GM21825 (cell line): ENCODE data around the gene LRP1B.

Experiments used
- ATAC-seq: cut with Tn5 transposase; IDR thresholded peaks from one replicate; pipeline ENCODE4 v1.9.1; 2021; ENCODE audit warnings: mild to moderate bottlenecking, moderate library complexity; ENCODE audit not compliant: unreplicated experiment

The LRP1B gene

DNA sequence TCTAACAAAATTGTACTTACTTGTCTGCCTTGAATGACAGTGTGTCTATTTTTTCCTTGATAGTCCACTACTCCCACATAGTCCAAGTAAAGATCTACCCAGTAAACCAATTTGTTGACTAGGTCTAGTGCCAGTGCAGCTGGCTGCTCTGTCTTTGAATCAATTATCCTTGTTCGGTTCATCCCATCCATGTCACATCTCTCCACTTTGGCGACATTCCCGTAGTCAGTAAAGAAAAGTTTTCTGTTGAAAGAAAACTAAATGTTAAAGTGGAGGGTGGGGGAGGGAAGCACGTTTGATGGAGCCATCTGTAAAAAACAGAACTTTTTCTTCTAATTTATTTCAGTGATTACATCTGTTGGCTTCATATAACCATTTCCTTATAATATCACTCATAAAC lies 1068.8 kb downstream of the LRP1B start:
- no peak for ATAC-seq

DNA sequence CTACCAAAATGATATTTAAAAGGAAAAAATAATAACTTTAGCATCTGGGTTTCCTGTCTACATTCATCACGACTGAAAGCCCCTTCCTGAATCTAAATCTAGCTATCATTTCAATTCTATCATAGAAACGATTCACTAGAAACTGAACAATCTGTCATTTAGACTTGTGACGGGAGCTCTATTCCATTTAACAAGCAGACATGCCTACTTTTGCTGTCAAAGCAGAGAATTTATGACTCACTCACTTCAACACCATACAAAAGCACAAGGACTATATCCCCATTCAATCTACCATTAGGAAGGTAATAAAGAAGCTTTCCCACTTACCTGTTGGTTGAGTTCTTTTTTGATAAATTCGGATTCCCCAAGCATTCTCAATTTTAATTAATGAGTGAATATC lies 1072.3 kb downstream of the LRP1B start:
- no peak for ATAC-seq

DNA sequence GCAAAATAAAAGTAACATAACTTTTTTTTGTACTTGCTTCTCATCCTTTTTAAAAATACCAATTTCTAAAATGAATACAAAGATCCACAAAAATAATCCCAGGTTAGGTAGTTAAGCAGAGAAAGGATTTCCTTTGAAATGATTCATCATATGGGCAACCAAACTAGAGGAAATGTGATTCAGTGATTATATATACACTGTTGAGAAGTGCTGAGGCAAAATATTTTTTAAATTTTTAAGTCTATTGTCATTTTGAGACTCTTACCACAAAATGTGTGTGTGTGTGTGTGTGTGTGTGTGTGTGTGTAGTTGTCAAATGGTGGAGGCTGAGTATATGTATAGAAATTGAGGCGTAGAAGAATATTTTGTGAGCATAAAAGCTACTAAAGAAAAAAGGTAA lies 1075.3 kb downstream of the LRP1B start:
- ATAC-seq = no peak

DNA sequence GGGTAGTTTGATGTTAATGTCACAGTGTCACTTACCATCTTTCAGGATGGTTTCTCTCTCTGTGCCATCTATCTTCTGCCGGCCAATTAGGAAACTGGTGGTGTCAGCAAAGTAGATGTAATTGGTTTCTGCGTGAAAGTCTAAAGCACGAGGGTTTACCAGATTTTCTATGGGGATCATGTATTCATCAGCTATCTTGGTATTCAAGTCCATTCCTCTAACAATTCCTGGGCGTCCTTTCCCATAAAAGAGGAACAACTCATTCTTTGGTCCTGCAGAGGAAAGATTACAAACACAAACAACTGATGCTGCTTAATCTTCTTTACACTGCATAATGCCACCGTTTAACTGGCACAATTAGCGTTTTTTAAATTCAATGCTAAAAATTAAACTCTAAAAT lies 1081.9 kb downstream of the LRP1B start:
- no peak for ATAC-seq

DNA sequence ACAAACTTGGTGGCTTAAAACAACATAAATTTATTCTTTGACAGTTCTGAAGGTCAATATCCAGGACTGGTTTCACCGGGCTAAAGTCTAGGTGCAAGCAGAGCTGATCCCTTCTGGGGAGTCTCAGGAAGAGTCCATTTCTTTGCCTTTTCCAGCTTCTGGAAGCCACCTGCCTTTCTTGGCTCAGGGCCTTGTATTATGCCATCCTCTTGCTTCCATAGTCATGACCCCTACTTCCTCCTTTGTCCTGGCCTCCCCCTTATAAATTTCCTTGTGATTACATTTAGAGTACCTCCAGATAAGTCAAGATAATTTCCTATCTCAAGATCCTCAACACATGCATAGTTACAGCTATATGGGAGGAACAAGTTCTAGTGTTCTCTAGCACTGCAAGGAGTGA lies 1089.5 kb downstream of the LRP1B start:
- ATAC-seq = no peak

DNA sequence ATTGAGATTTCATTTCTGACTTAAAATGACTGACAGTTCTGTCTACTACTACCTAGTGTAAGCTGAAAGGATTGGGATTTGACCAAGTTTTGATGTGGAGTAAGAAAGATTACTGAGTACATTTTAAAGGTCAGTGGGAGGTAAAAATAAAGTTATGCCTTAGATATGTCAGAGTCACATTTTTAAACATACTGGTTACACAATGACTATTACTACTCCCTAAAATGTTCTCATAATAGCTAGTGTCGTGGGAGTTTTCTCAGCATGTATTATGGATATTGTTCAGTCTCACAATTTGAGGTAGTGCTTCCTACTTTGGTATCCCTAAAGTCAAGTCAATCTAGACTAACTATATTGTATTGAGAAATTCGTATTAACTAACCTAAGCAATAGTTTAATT lies 1092.5 kb downstream of the LRP1B start:
- ATAC-seq = no peak

DNA sequence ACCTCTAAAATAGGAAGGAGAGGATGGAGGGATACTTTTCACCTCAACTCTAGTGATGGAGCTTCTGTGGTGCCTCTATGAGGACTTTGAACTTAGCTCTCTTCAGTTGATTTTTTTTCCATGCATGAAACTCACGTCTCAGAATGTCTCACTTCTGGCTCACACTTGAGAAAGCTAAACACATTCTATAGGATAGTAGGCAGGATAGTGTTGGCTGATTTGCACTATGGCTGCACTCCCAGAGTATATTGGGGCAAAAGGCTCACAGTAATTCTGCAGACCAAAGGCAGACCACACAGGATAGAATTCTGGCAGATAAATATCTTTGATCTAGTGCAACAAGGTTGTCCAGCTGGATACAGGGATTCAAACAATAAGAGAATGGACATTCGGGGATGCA lies 1093.5 kb downstream of the LRP1B start:
- ATAC-seq = no peak

DNA sequence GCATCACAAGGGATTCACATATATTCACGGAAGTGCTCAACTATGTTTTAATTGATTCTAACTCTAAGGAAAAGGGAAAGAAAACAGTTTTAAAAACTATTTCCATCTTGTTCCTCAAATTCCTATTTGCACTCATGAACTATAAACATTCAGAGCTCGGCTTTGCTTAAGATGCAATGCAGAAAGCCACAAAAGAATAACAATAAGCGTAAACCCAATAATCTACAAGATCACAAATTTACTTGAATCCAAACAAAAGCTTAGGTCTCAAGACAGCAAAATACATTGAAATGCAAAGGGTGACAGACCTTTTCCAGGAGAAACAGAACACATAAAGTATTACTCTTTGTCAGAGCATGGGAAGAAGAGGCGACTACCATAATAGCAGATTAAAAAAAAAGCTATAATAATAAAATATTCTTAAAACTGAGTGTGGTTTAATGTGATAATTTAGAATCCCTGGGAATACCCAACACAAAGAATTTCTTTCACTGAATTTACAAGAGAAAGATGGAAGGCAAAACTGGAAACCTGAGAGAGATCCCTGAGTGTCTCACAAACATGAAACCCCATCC lies 1094.9 kb downstream of the LRP1B start:
- no peak for ATAC-seq

DNA sequence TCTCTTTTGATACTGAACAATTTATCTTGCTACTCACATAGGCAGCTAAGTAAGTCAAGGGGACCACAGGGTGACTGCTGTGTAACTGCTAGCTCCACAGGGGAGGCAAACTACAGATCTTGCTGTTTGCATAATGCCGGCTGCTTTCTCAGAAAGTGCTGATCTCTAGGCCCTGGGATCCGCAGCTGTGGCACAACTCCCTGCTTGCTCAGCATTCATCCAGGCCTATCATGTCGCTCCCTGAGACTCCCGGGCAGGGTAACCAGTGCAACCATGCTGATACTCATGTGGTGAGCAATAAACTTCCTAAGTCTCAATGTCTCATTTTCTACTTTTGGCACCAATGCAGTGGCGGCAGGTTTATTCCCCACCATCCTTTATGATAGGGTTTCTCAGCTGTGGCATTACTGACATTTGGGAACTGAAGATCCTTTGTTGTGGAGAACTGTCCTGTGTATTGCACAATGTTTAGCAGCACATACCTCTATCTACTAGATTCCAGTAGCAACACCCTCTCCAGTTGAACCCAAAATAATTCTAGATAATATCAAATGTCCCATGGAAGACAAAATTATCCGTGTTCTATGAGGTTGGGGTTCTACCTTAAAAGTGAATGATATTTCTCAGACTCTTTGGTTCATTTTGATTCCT lies 1101.3 kb downstream of the LRP1B start:
- ATAC-seq = no peak

DNA sequence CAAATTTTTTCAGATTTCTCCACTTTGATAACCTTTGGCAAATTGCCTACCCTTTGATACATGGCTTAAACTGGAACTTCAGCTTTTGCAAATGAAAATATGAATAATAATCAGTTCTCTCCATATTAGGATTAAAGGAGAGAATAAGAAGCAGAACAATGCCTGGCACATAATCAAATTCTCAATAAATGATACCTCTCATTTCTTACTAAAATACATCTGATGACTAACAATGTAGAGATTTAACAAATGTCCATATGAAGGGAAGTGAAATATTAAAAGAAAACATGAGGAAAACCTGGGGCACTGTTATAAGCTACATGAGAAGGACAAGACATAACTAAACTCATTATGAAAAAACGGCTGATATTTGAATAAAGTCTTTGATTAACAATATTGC lies 1103.6 kb downstream of the LRP1B start:
- no peak for ATAC-seq

DNA sequence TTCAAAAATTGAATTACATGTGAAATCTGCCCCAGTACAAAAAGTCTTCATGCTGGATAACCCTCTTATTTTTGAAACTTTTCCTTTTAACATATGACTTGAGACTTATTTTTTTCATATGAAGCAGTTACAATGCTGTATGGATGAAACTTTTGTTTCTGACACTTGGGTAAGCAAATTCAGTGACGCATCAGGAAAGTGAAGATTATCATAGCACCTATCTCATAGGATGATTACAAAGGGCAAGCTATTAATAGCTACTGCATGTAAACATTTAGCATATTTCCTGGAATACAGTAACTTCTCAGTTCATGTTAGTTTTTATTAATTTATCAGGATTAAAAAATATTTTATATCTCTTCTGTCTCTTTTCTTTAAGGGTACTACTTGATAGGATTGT lies 1109.2 kb downstream of the LRP1B start:
- ATAC-seq = no peak

DNA sequence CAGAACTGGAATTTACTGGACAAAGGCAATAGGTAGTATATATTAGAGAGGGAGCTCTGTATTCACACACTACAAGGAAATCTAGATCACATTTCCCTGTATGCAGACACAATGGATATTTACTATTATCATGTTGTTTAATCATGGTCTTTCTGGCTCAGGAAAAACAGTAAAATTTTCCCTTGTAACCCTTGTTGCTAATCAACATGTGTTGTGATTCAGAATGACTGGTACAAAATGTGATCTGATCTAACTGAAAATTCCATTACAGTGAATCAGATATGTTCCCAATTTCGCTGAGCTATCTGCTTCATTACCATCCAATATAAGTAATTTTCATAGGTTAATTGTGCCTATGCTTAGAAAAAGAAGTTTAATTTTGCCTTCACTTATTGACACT lies 1109.7 kb downstream of the LRP1B start:
- ATAC-seq = no peak

DNA sequence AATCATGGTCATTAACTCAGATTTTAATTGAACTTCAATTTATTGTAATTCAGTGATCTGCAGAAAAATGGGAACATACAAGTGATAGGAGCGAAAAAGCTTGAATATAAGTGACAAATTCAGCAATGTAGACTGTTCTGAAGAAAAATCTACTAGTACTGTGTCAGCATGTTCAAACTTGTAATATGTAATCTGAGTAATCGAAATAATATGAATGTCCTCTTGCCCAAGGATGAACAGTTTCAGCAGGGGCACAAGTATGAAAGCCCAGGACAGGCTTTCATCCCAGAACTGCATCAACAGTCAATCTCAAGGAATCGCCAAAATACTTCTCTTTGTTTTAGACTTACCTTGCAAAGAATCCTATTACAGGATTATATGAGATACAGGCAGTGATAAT lies 1110.5 kb downstream of the LRP1B start:
- no peak for ATAC-seq

DNA sequence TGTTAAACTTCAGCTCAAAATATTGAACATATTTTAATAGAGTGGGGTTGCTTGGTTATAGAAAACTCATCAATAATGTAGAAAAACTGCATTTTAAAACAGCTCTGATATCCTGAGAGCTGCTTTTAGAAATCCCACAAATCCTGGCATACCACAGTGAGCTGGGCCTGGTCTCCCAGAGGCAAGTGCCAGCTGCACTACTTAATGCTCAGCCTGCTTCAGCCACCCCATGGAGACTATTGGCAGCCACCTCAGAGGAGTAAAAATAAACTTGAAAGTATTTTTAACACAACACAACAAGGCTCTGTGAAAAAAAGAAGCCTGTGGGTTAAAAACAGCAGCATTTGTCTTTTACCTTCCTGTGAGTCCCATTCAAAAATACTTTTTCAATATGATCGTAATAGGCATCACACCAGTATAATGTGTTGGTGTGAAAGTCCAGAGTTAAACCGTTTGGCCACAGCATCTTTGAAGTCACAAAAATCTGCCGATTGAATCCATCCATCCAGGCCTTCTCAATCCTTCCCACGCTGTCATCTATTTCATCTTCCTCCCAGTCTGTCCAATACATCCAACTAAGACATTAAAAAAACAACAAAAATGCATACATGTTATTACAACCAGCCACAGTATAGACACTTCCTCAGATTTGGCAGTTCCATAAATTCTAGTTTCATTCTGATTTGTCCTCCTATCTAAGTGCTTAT lies 1115.3 kb downstream of the LRP1B start:
- ATAC-seq = no peak

DNA sequence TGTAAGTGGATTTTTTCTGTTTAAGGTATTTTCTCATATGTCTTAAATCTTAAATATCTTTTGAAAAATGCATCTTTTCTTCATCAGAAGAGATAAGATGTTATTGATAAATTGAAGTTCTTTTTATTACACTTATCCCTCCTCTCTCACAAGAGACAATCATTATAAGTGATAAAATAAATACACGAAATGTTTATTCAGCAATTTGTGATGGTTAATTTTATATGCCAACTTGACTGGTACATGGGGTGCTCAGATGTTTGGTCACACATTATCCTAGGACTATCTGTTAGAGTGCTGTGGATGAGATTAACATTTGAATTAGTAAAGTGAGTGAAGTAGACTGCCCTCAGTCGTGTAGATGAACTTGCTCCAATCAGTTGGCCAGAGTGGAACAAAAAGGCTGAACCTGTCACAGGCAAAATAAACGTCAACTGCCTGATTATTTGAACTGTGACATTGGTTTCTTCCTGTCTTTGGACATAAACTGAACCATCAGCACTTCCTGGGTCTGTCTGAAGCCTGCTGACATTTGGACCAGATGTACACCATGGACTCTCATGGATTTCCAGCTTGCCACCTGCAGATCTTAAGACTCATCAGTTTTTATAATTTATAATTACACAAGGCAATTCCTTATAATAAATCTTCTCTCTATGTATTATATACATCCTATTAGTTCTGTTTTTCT lies 1126.7 kb downstream of the LRP1B start:
- ATAC-seq = no peak

DNA sequence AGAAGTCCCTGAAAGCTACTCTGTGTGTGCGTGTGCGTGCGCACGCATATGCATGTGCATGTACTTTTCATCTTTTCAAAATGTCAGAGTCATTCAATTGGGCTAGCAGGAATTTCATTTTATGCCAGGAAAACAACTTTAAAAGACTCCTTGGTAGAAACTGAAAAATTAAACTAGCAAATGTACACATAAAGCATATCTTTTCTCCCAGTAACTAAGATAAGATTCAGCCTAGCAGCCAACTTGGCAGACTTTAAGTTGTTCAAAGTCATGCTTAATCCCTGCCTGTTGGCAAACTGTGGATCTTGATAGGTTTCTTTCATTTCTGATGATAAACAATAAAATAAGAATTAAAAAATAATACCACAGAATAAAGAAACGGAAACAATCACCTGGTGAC lies 1129.1 kb downstream of the LRP1B start:
- ATAC-seq = no peak

DNA sequence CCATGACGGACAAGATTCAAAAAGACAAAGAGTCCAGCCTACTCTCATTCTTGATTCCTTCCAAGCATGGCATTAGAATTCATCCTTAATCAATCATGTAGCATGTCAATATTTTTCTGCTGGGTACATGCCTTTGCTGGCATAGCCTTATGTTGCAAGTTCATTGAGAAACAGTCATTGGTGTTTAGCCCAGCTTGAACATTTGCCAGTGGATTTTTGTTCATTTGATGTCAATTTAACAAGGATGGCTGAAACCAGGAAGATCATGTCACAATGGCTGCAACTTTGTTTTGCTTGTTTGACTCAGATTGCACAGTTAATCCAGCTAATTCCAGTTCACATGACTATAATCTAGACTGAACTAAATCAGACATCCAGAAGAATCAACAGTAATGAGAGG lies 1132.2 kb downstream of the LRP1B start:
- ATAC-seq = no peak

DNA sequence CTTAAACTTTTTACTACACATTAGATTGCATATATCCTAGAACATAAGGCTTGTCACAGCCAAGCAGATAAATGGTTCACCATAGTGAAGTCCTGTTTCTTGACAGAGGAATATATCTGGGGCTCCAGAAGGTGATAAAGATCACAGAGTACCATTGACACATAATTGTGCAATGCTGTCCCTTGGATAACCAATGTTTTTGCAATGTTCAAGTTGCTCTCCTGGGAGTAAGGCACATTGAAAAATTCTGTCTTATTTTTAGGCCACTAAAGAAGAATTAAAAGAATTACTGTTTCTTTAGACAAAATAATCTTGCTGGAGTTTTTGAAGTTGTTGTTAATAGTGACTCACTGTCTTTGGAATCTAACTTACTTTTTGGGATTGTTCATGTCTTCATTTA lies 1132.8 kb downstream of the LRP1B start:
- ATAC-seq = no peak

DNA sequence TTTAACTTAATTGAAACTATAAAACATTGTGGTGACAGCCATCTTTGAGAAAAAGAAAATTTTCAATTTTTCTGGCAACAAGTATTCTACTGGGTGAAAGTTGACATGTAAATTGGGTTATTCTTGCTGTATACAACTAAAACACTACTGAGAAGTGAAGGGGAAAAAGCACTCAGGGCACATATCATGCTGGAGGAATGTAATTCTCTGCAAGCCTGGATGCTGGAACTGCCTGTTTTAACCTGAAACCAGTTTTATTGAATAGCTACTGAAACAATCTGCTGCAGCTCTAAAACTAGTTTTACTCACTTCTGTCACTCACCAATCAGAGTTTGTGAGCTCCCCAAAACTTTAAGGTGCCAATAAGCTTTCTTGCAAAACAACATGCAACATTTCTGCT lies 1136.0 kb downstream of the LRP1B start:
- ATAC-seq = no peak

DNA sequence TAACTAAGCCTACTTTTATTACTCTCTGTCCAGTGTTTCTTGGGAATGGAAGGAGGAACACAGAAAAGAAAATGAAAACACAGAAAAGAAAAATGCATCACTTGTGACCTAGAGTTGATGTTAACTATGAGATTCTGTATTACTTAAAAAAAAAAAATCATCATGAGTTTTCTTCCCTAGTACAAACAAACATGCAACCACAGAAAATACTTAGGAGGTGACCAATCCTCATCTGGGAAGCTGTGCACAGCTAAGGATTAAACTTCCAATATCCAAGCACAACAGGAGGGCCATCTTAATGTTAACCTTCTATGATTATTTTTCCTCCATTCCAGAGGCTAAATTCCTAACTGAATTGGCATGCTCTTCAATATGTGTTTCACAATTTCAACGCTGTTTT lies 1140.4 kb downstream of the LRP1B start:
- no peak for ATAC-seq

DNA sequence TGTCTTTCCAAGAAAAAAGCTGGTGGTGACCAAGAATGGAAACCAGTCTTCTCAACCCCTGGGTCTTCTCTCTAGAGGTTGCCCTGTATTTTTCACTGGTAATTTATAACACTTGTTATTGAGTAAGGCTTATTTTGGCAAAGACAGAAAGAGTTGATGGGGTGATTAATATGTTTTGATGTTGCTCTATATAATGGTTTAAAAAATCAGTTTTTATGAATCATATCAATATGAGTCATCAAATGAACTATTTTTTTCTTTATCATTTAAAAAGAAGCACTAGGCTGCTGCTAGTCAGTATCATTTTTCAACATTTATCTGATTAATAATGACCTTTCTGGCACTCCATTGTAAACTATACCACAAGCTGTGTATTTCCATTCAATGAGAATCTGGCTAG lies 1142.2 kb downstream of the LRP1B start:
- ATAC-seq = no peak

DNA sequence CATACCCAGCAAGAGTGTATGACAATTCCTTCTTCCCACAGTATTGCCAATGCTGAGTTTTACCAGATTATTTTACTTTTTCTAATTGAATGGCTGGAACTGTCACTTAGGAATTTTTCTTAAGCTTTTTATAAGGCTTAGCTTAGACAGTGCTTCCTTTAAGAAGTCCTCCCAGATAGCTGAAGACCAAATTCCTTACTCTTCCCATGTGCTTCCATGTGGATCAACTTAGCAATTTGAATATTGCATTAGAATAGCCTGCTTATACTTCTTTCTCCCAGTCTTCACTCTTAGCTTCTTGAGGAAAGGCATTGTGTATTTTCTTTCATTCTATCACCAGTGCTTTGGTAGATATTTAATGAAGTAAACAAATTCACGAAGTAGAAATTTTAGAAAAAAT lies 1144.4 kb downstream of the LRP1B start:
- no peak for ATAC-seq
